Measurements from ENCODE around the gene EFHD2.
"Not testable (repeated sequence)": the region's sequence is repeated elsewhere in the genome, so short reads cannot be mapped to it uniquely, and the experiment has no call there.

The EFHD2 gene

GRCh38 chr1:15409388-15410222 is at the start of gene EFHD2:
Gene EFHD2 (plus strand): TSS chr1:15409888. CDS start chr1:15409972, 84 bp downstream.
- DNase-seq: peak; percentile 94 to 95

GRCh38 chr1:15360700-15361099 is 49.0 kb upstream of the EFHD2 start:
- no peak for DNase-seq

GRCh38 chr1:15362096-15362736 is 47.5 kb upstream of the EFHD2 start:
- no peak for DNase-seq

GRCh38 chr1:15362737-15363128 is 47.0 kb upstream of the EFHD2 start:
- DNase-seq: no peak

- no peak for DNase-seq
These were observed 44.9 kb upstream of the EFHD2 start for GRCh38 chr1:15364740-15365139.

GRCh38 chr1:15368888-15369287 is 40.8 kb upstream of the EFHD2 start:
- no peak for DNase-seq

GRCh38 chr1:15370268-15370667 is 39.4 kb upstream of the EFHD2 start:
- DNase-seq: no peak

GRCh38 chr1:15370781-15371520 is 38.7 kb upstream of the EFHD2 start:
- DNase-seq: no peak

GRCh38 chr1:15371610-15372545 is 37.8 kb upstream of the EFHD2 start:
- DNase-seq: no peak

GRCh38 chr1:15378729-15379128 is 31.0 kb upstream of the EFHD2 start:
- no peak for DNase-seq

- DNase-seq: not testable (repeated sequence)
These were observed 30.5 kb upstream of the EFHD2 start for GRCh38 chr1:15379151-15379550.

GRCh38 chr1:15380601-15381508 is 28.8 kb upstream of the EFHD2 start:
- no peak for DNase-seq

GRCh38 chr1:15381805-15382204 is 27.9 kb upstream of the EFHD2 start:
- DNase-seq: no peak

GRCh38 chr1:15382601-15383518 is 26.8 kb upstream of the EFHD2 start:
- DNase-seq: no peak

GRCh38 chr1:15383810-15384209 is 25.9 kb upstream of the EFHD2 start:
- DNase-seq: no peak

GRCh38 chr1:15384301-15384901 is 25.3 kb upstream of the EFHD2 start:
- DNase-seq: peak; percentile 25 to 34

GRCh38 chr1:15385420-15385819 is 24.3 kb upstream of the EFHD2 start:
- DNase-seq: no peak

GRCh38 chr1:15386164-15386749 is 23.4 kb upstream of the EFHD2 start:
- DNase-seq: peak in 1 of 2 donors; percentile 27

- no peak for DNase-seq
These were observed 21.3 kb upstream of the EFHD2 start for GRCh38 chr1:15388201-15388880.
